ENCODE data around the gene ZBTB42. TPM values are rescaled to one million over a fixed set of nuclear protein-coding genes. Genes with fewer than 3 reads are reported as not detected.

Gene ZBTB42
- polyA plus RNA-seq, 3 donors, result 0.49 to 1.0 (median 0.68) TPM

DNA sequence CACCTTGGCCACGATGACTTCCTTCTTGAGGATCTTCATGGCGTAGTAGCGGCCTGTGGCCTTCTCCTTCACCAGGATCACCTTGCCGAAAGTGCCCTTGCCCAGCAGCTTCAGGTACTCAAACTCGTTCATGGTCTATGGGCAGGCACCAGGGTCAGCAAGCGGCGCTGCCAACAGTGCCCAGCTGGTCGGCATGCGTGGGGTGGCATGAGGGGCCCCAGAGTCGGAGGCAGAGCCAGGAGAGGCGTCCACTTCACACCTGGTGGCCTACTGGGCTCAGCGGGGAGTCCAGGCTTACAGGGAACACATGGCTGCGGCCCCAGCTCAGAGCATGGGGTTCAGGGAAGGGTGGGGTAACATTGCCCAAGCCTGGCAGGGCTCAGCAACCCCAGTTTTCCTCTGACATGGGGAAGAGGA lies 25.8 kb upstream of the ZBTB42 start:
- no peak overlapping the region for H3K9ac ChIP-seq (ENCODE audit: insufficient read depth, low read length, poor library complexity, severe bottlenecking)
- Mint-ChIP-seq H3K27me3 (ENCODE audit: low read depth in 3 of 3) (no peaks in the 10 kb centered on the region), H3K27ac (no peak overlapping the region), H3K4me3 (no peak overlapping the region), H3K36me3 (peaks cover 35 to 75% of the 10 kb centered on the region in 2 donors), H3K9me3 (peaks cover 2 to 27% (median 12%) of the 10 kb centered on the region in 7 donors), H3K4me1 (no peaks in the 10 kb centered on the region)
- H3K4me3 ChIP-seq (replicated peaks in 1 of 3; ENCODE audit: low read depth in 2 of 3, low read length in 3 of 3), result no peak overlapping the region
- H3K27me3 ChIP-seq (ENCODE audit: control insufficient read depth in 2 of 2, insufficient read depth in 2 of 2, low read length in 2 of 2), result no peaks in the 10 kb centered on the region
- H4K20me1 ChIP-seq (ENCODE audit: insufficient read depth, low read length), result peaks cover 86% of the 10 kb centered on the region
- H3K36me3 ChIP-seq (replicated peaks in 1 of 2; ENCODE audit: control insufficient read depth in 1 of 2, insufficient read depth in 2 of 2, low read length in 2 of 2), result peaks cover 66 to 90% of the 10 kb centered on the region in 2 donors
- DNase-seq, result no peak
- H3K4me2 ChIP-seq (replicated peaks; ENCODE audit: extremely low read depth, low read length, poor library complexity, severe bottlenecking), result no peak overlapping the region
- no peak overlapping the region for H3K27ac ChIP-seq (ENCODE audit: low read depth in 1 of 2, low read length in 2 of 2)
- no peak overlapping the region for H2AFZ ChIP-seq (ENCODE audit: insufficient read depth, low read depth, low read length, poor library complexity, severe bottlenecking)
- peaks cover 7 to 11% of the 10 kb centered on the region in 2 donors for H3K9me3 ChIP-seq (replicated peaks in 1 of 2; ENCODE audit: control insufficient read depth in 1 of 2, insufficient read depth in 1 of 2, low read length in 2 of 2)
- WGBS (ENCODE audit: insufficient coverage), result 97% methylated on average over 13 of the region's 13 CpGs
- intact Hi-C loops (cut with micrococcal nuclease), result no loop called here
- no peak for TF ChIP-seq CTCF (IDR thresholded peaks at IDR 0.05)
- H3K79me2 ChIP-seq (ENCODE audit: insufficient read depth, low read length), result no peaks in the 10 kb centered on the region
- no peaks in the 10 kb centered on the region for H3K4me1 ChIP-seq (ENCODE audit: control insufficient read depth in 1 of 2, insufficient read depth in 2 of 2, low read length in 2 of 2)

GRCh38 chr14:104776481-104776880 lies 24.4 kb upstream of the ZBTB42 start:
- no peaks in the 10 kb centered on the region for H3K4me1 Mint-ChIP-seq
- H3K4me3 Mint-ChIP-seq, result no peak overlapping the region
- WGBS (ENCODE audit: insufficient coverage), result 98% methylated on average over 15 of the region's 15 CpGs
- no peaks in the 10 kb centered on the region for H3K27me3 Mint-ChIP-seq (ENCODE audit: low read depth in 3 of 3)
- H3K9me3 Mint-ChIP-seq, result peaks cover 0 to 20% (median 5%) of the 10 kb centered on the region in 7 donors
- no peaks in the 10 kb centered on the region for H3K4me1 ChIP-seq (ENCODE audit: control insufficient read depth in 1 of 2, insufficient read depth in 2 of 2, low read length in 2 of 2)
- no peak overlapping the region for H3K4me2 ChIP-seq (replicated peaks; ENCODE audit: extremely low read depth, low read length, poor library complexity, severe bottlenecking)
- H3K9me3 ChIP-seq (replicated peaks in 1 of 2; ENCODE audit: control insufficient read depth in 1 of 2, insufficient read depth in 1 of 2, low read length in 2 of 2), result peaks cover 2 to 6% of the 10 kb centered on the region in 2 donors
- no peak for TF ChIP-seq CTCF (IDR thresholded peaks at IDR 0.05)
- no peak overlapping the region for H2AFZ ChIP-seq (ENCODE audit: insufficient read depth, low read depth, low read length, poor library complexity, severe bottlenecking)
- H3K36me3 ChIP-seq (replicated peaks in 1 of 2; ENCODE audit: control insufficient read depth in 1 of 2, insufficient read depth in 2 of 2, low read length in 2 of 2), result peaks cover 61 to 87% of the 10 kb centered on the region in 2 donors
- no peaks in the 10 kb centered on the region for H3K27me3 ChIP-seq (ENCODE audit: control insufficient read depth in 2 of 2, insufficient read depth in 2 of 2, low read length in 2 of 2)
- H3K9ac ChIP-seq (ENCODE audit: insufficient read depth, low read length, poor library complexity, severe bottlenecking), result no peak overlapping the region
- no peak overlapping the region for H3K4me3 ChIP-seq (replicated peaks in 1 of 3; ENCODE audit: low read depth in 2 of 3, low read length in 3 of 3)
- H3K79me2 ChIP-seq (ENCODE audit: insufficient read depth, low read length), result no peaks in the 10 kb centered on the region
- peaks cover 26 to 71% of the 10 kb centered on the region in 2 donors for H3K36me3 Mint-ChIP-seq
- H4K20me1 ChIP-seq (ENCODE audit: insufficient read depth, low read length), result peaks cover 87% of the 10 kb centered on the region
- H3K27ac ChIP-seq (ENCODE audit: low read depth in 1 of 2, low read length in 2 of 2), result no peak overlapping the region
- intact Hi-C loops (cut with micrococcal nuclease), result no loop called here
- DNase-seq, result no peak
- peak overlapping the region in 1 of 7 donors; percentile 63 for H3K27ac Mint-ChIP-seq

All from CD14-positive monocyte (primary cell).